SK-N-MC (cell line): ENCODE measurements around the gene NUP133.
A peak's percentile ranks its signal among the peaks of the same experiment; 100 is the strongest.

Experiments used
- DNase-seq: peaks from one replicate; pipeline ENCODE4 v3.0.0-alpha.2; 2011; ENCODE audit warnings: low read depth, low spot score
- H3K27ac ChIP-seq: fragments of 200-600 bp; sonication (generic); 2 replicates; pipeline ENCODE4 v1.5.1; 2016; ENCODE audit warnings: mixed run types
- H3K36me3 ChIP-seq: fragments of 200-600 bp; sonication (generic); 2 replicates; pipeline ENCODE4 v1.6.1; 2017; ENCODE audit warnings: antibody characterized with exemption, low read length, mixed read lengths; ENCODE audit not compliant: insufficient read depth
- H3K4me3 ChIP-seq: fragments of 200-600 bp; sonication (generic); 2 replicates; pipeline ENCODE4 v1.5.1; 2016
- H3K9ac ChIP-seq: fragments of 200-600 bp; sonication (generic); 2 replicates; pipeline ENCODE4 v1.8.0; 2017; ENCODE audit warnings: mixed run types, mixed read lengths; ENCODE audit not compliant: insufficient read length
- H3K9me3 ChIP-seq: fragments of 200-600 bp; sonication (generic); 2 replicates; pipeline ENCODE4 v1.6.1; 2017; ENCODE audit warnings: low read depth, mild to moderate bottlenecking, antibody characterized with exemption, low read length, moderate library complexity, mixed read lengths
- EZH2 ChIP-seq: fragments of 200-600 bp; sonication (generic); IDR thresholded peaks from one replicate; pipeline ENCODE4 v1.6.1; 2017; ENCODE audit warnings: antibody characterized with exemption
- FOXP2 ChIP-seq: optimal IDR thresholded peaks from 2 replicates; pipeline ENCODE3; 2011; ENCODE audit warnings: mild to moderate bottlenecking, moderate library complexity; ENCODE audit not compliant: insufficient read depth; ENCODE audit errors: extremely low read length, control extremely low read depth
- POLR2AphosphoS5 ChIP-seq: IDR thresholded peaks from 2 replicates; pipeline ENCODE4 v1.6.1; 2012; ENCODE audit warnings: mild to moderate bottlenecking, low read depth, low read length, borderline replicate concordance

NUP133 gene

DNA sequence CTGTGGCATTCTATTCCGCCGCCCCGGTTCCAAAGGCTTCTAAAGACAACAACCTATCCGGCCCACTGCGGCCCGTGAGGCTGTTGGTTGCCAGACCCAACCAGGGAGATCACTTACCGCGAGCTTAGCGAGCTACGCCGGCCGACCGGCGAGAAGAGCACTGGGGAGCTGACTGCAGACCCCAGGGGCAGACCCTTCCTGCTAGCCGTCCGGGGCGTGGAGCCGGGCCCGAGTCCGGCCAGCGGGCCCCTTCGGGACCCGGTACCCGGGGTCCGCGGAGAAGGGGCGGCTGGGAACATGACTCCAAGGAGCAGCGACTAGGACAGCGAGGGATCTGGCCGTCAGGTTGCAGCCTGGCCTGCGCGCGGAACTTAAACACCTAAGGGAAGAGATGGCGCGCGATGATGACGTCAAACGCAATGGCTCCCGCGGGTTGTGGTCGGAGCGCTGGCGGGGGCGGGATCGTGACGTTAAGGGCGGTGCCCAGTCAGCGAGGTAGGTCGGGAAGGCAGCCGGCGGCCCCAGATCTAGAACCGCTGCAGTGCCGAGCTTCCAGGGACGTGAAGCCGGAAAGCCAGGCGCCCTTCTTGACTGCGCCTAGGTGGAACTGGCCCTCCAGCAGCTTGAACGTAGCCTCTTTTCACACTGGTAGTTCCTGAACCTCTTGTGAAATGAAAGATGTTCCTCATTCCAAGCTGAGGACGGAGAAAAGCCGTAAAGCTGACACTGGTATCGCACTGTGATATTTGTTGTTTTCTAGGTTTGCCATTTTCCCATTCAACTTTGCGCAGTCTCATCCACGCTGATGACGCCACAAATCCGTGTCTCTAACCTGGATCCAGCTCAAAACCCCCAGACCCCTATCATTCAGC, at the start of gene NUP133:
TSS of gene NUP133 (minus strand) at position 391 of the 872 bp plus-strand sequence. CDS start at position 299, 92 bp downstream.
- peak; percentile 92 for DNase-seq
- peak within 1 kb of the TSS; percentile 86 for H3K4me3 ChIP-seq
- peaks cover 11% of the 10 kb centered on the region; the same call in 1 of the 2 replicates for H3K36me3 ChIP-seq
- H3K9ac ChIP-seq, result peak within 1 kb of the TSS; percentile 89
- peak within 1 kb of the TSS; percentile 53; the same call in 1 of the 2 replicates for H3K27ac ChIP-seq
- peak; percentile 59 for TF ChIP-seq FOXP2
- TF ChIP-seq POLR2AphosphoS5, result peak; percentile 99
- TF ChIP-seq EZH2, result no peak
- no peaks in the 10 kb centered on the region for H3K9me3 ChIP-seq

DNA sequence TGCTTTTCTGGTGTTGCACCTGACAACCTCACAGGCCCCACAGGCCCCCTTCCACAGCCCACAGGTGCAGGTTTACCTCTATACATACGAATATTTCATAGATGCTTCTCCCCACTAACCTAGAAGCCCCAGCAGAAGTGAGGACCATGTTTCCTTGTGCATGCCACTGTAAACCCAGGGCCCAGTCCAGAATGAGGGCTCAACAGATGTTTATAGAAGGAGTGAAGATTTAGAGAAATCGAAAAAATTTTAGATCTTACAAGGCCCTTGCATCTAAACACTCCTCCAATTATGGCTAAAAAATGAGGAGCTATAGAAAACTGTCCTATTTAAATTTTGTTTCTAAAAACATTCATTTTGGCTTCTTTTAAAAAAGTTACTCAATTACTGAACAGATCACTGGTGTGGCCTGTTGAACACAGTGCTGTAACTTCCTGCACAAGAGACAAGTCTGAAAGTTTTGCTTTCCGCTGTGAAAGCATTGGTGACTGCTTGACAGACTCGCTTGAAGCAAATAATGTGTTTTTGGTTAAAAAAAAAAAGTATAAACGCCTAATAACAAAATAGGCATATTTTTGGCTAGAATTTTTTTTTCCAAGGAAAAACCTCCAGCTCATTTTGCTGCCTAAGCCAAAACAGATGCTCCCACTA, 49.2 kb upstream of the NUP133 start:
- TF ChIP-seq POLR2AphosphoS5 (no peak), FOXP2 (no peak), EZH2 (no peak)
- Histone ChIP-seq H3K9me3 (no peaks in the 10 kb centered on the region), H3K27ac (0 out of 2 replicates have a peak overlapping the region, but pooled peaks have one; percentile 32), H3K9ac (peak overlapping the region; percentile 55), H3K4me3 (peak overlapping the region; percentile 95), H3K36me3 (no peaks in the 10 kb centered on the region)
- no peak for DNase-seq

DNA sequence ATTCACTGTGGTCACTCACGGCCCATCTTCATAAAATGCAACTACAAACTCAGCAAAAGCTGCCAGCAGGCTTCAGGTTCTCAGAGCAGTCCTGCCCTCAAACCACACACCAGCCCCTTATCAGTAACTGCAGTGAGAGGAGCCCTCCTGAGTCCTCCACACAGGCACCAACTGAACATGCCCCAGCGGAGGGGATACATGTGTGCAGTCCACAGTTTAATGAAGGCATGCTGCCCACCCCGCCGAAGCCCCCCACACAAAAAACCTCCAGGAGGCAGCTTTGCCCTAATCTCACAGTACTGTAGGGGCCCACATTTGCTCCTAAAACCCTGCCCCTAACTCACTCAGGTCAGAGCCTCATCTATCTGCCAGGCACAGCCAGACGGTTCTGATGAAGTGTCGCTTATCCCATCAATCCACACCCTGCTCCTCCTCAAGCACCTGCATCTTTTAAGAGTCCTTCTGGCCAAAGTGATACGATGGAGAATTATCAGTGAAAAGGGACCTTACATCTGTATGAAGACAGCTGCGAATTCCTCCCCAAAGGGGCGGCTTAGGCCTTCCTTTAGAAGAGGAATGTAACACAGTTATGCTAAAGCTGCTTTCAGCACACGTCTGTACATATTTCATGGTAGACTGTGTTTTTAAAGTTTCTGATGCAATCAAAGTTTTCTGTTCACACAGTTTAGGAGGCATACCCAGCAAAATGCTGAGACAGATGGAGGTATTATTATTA, 46.9 kb upstream of the NUP133 start:
- TF ChIP-seq FOXP2, result no peak
- peak overlapping the region; percentile 56 for H3K9ac ChIP-seq

GRCh38 chr1:229553621-229554130, 45.5 kb upstream of the NUP133 start:
- H3K9ac ChIP-seq, result no peak overlapping the region

More for the DNA sequence above, 46.9 kb upstream of the NUP133 start:
- no peaks in the 10 kb centered on the region for H3K9me3 ChIP-seq
- H3K27ac ChIP-seq, result peak overlapping the region; percentile 29
- H3K36me3 ChIP-seq, result no peaks in the 10 kb centered on the region
- peak overlapping the region; percentile 38 for H3K4me3 ChIP-seq
- DNase-seq, result no peak

DNA sequence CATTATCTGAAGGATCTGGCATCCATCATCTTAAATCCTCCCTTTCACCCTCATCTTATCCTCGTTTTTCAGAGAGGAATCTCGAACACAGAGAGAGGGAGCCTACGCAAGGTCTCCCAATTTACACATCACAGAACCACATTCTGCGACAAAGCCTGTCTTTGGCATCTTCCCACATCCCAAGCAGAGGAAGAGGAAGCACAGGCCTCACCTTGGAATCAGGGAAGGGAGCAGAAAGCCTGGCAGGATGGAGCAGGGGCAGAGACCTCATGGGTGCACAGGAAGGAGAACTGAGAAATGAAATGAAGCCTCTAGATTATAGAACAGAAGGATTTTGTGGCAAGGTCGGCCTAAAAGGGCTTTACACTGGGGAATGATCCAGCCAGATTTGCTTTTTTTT, 44.6 kb upstream of the NUP133 start:
- no peak for TF ChIP-seq EZH2
- no peak for TF ChIP-seq FOXP2
- no peak for TF ChIP-seq POLR2AphosphoS5
- Histone ChIP-seq H3K9ac (no peak overlapping the region), H3K27ac (no peak overlapping the region), H3K9me3 (no peaks in the 10 kb centered on the region), H3K4me3 (no peak overlapping the region), H3K36me3 (peaks cover 4% of the 10 kb centered on the region; the same call in 1 of the 2 replicates)
- DNase-seq, result no peak

More at GRCh38 chr1:229553621-229554130, 45.5 kb upstream of the NUP133 start:
- no peaks in the 10 kb centered on the region for H3K9me3 ChIP-seq
- no peak for TF ChIP-seq POLR2AphosphoS5
- TF ChIP-seq EZH2, result no peak
- no peak for TF ChIP-seq FOXP2
- H3K4me3 ChIP-seq, result no peak overlapping the region
- DNase-seq, result no peak
- H3K27ac ChIP-seq, result no peak overlapping the region
- H3K36me3 ChIP-seq, result peaks cover 4% of the 10 kb centered on the region; the same call in 1 of the 2 replicates

DNA sequence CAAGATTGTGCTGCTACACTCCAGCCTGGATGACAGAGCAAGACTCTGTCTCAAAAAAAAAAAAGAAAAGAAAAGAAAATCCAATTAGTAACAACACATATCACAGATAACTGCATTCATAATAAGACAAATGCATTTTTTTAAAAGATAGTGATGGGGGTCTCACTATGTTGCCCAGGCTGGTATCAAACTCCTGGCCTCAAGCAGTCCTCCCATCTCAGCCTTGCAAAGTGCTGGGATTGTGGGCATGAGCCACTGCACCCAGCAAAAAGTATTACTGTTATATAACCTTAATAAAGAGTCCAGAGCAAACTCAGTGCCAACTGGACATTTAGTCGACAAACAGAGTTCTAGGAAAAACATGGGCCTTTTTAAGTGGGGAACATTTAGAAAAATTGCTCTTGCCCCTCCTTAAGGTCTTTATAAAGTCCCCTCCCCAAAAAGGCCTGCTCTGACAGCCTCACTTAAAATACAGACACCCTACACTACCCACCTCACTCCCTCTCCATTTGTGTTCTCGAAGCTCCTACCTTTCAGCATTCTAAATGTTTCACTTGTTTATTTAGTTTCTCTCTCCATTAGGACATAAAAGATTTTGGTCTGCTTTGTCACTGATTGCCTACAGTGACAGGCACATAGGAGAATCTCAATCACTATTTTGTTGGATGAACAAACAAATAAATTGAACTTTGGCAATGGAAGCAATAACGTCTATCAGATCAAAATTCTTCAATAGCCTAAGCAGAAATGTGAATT, 42.8 kb upstream of the NUP133 start:
- no peak overlapping the region for H3K27ac ChIP-seq
- no peak overlapping the region for H3K9ac ChIP-seq
- H3K4me3 ChIP-seq, result no peak overlapping the region
- H3K9me3 ChIP-seq, result no peaks in the 10 kb centered on the region
- DNase-seq, result no peak
- no peak for TF ChIP-seq EZH2
- TF ChIP-seq POLR2AphosphoS5, result no peak
- no peak for TF ChIP-seq FOXP2
- H3K36me3 ChIP-seq, result peaks cover 11% of the 10 kb centered on the region; the same call in 1 of the 2 replicates

DNA sequence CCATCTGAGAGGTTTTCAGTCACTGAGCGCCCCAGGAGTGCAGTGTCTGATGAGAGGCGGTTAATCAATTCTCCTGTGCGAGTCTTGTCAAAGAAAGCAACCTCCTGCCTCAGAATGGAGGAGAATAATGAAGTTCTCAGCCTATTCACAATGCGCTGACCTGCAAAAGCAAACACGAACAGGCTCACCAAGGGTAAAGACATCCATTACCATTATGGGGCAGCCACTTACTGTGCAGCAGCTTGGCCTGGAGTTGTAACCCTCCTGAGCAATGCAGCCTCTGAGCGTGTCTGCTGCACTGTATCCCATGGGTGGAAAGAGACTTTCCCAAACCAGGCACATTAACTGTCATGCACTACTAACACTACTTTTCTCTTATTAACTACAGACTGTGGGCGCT, 39.4 kb upstream of the NUP133 start:
- Histone ChIP-seq H3K27ac (no peak overlapping the region), H3K4me3 (no peak overlapping the region)

More for the DNA sequence above, 39.4 kb upstream of the NUP133 start:
- H3K9ac ChIP-seq, result no peak overlapping the region
- DNase-seq, result no peak
- TF ChIP-seq EZH2 (no peak), POLR2AphosphoS5 (no peak), FOXP2 (no peak)
- no peaks in the 10 kb centered on the region for H3K9me3 ChIP-seq
- peaks cover 35% of the 10 kb centered on the region for H3K36me3 ChIP-seq
